Hepatocyte (in vitro differentiated cells): ENCODE data around the gene GAP43. TPM values are rescaled to one million over a fixed set of nuclear protein-coding genes. Genes with fewer than 3 reads are reported as not detected.
"Not testable (repeated sequence)": the region's sequence is repeated elsewhere in the genome, so short reads cannot be mapped to it uniquely, and the experiment has no call there.

Source experiments
- DNase-seq: peaks from one replicate; pipeline ENCODE4 v3.0.0-alpha.2; 2016; ENCODE audit warnings: low spot score
- H2AFZ ChIP-seq: fragments of 200-600 bp; sonication (generic); 2 replicates; pipeline ENCODE4 v1.6.0; 2016; ENCODE audit warnings: antibody characterized with exemption, mild to moderate bottlenecking
- H3K27ac ChIP-seq: fragments of 200-600 bp; sonication (generic); 2 replicates; pipeline ENCODE4 v1.5.1; 2016; ENCODE audit warnings: mild to moderate bottlenecking
- H3K27me3 ChIP-seq: fragments of 200-600 bp; sonication (generic); 2 replicates; pipeline ENCODE4 v1.6.1; 2016
- H3K36me3 ChIP-seq: fragments of 200-600 bp; sonication (generic); replicated peaks from 2 replicates; pipeline ENCODE4 v1.5.1; 2016; ENCODE audit warnings: low read depth; ENCODE audit not compliant: insufficient read depth
- H3K4me1 ChIP-seq: fragments of 200-600 bp; sonication (generic); 2 replicates; pipeline ENCODE4 v1.5.1; 2016; ENCODE audit warnings: mild to moderate bottlenecking, moderate library complexity; ENCODE audit not compliant: insufficient read depth
- H3K4me2 ChIP-seq: fragments of 200-600 bp; sonication (generic); 2 replicates; pipeline ENCODE4 v1.6.0; 2016
- H3K4me3 ChIP-seq: fragments of 200-600 bp; sonication (generic); 2 replicates; pipeline ENCODE4 v1.5.1; 2016; ENCODE audit warnings: mild to moderate bottlenecking
- H3K79me2 ChIP-seq: fragments of 200-600 bp; sonication (generic); 2 replicates; pipeline ENCODE4 v1.6.0; 2017; ENCODE audit warnings: mild to moderate bottlenecking
- H3K9me2 ChIP-seq: fragments of 200-600 bp; sonication (generic); replicated peaks from 2 replicates; pipeline ENCODE4 v1.6.0; 2017; ENCODE audit warnings: mild to moderate bottlenecking; ENCODE audit not compliant: insufficient read depth
- H3K9me3 ChIP-seq: fragments of 200-600 bp; sonication (generic); 2 replicates; pipeline ENCODE4 v1.5.1; 2016; ENCODE audit warnings: low read depth, mild to moderate bottlenecking
- H4K20me1 ChIP-seq: fragments of 200-600 bp; sonication (generic); 2 replicates; pipeline ENCODE4 v1.6.0; 2016; ENCODE audit warnings: mild to moderate bottlenecking; ENCODE audit not compliant: insufficient read depth, poor library complexity, severe bottlenecking
- CTCF ChIP-seq: fragments of 200-600 bp; sonication (generic); IDR thresholded peaks from 2 replicates; pipeline ENCODE4 v1.5.1; 2016; ENCODE audit warnings: antibody characterized with exemption, mild to moderate bottlenecking; ENCODE audit not compliant: poor library complexity
- EZH2 ChIP-seq: fragments of 200-600 bp; sonication (generic); IDR thresholded peaks from 2 replicates; pipeline ENCODE4 v1.6.1; 2016; ENCODE audit warnings: antibody characterized with exemption, mild to moderate bottlenecking, borderline replicate concordance
- EZH2phosphoT487 ChIP-seq: fragments of 200-600 bp; sonication (generic); IDR thresholded peaks from one replicate; pipeline ENCODE4 v1.6.1; 2018; ENCODE audit warnings: antibody characterized with exemption, mild to moderate bottlenecking, low read depth, moderate library complexity; ENCODE audit not compliant: unreplicated experiment, severe bottlenecking
- WGBS: methylation state at CpG from one replicate; pipeline ENCODE4 v1.1.6; 2016; ENCODE audit warnings: low lambda C conversion rate; ENCODE audit errors: missing lambda C conversion rate; 5-methylcytosine and 5-hydroxymethylcytosine counted together
- polyA plus RNA-seq: library from polyadenylated mRNA; unstranded; fragments of >200 nt; fragmentation: Nextera tagmentation; extraction: Ambion mirVana; gene quantifications from 2 replicates; pipeline ENCODE4 v1.2.1, GENCODE V29; 2016
- total RNA-seq: library from RNA; depleted of rRNA; stranded (reverse); fragments of >200 nt; gene quantifications from 2 replicates; pipeline ENCODE4 v1.2.3, GENCODE V29; 2014

GAP43 gene
- total and polyA plus RNA-seq, 2 experiments from 2014 or later, result 0.60 to 0.81 TPM

DNA sequence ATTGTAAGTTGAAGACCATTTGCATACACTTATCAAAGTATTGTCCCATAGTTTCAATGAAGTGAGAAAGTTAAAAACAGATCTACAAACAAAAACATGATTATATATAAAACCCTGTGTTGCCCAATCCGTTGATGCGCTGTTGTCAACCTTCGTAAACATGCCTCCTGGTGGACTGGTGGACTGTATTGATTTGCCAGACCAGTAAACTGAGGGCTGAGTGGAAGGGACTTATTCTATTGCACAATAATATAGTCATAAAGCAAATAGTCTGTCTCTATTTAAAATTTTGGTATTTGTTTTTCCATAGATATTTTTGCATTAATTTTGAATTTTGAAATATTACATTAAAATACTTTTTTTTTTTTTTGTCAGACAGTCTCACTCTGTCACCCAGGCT, 102.5 kb downstream of the GAP43 start:
- Histone ChIP-seq H3K79me2 (no peaks in the 10 kb centered on the region), H3K4me1 (no peaks in the 10 kb centered on the region), H2AFZ (no peak overlapping the region), H3K36me3 (no peaks in the 10 kb centered on the region), H4K20me1 (no peaks in the 10 kb centered on the region), H3K9me2 (no peaks in the 10 kb centered on the region), H3K27me3 (no peaks in the 10 kb centered on the region), H3K4me3 (no peak overlapping the region), H3K9me3 (no peaks in the 10 kb centered on the region), H3K4me2 (no peak overlapping the region), H3K27ac (no peak overlapping the region)
- 93% methylated on average over 3 of the region's 3 CpGs for WGBS
- no peak for DNase-seq
- TF ChIP-seq EZH2 (no peak), EZH2phosphoT487 (no peak), CTCF (no peak)

GRCh38 chr3:115727135-115727534, 103.8 kb downstream of the GAP43 start:
- H3K4me2 ChIP-seq, result no peak overlapping the region
- H3K36me3 ChIP-seq, result no peaks in the 10 kb centered on the region
- DNase-seq, result no peak
- H3K27me3 ChIP-seq, result no peaks in the 10 kb centered on the region
- TF ChIP-seq CTCF, result no peak
- no peak for TF ChIP-seq EZH2phosphoT487
- no peak for TF ChIP-seq EZH2
- no peaks in the 10 kb centered on the region for H4K20me1 ChIP-seq
- no peak overlapping the region for H3K27ac ChIP-seq
- H3K4me3 ChIP-seq, result no peak overlapping the region
- no peaks in the 10 kb centered on the region for H3K9me3 ChIP-seq
- 84% methylated on average over 1 of the region's 1 CpG for WGBS
- no peaks in the 10 kb centered on the region for H3K9me2 ChIP-seq
- no peaks in the 10 kb centered on the region for H3K4me1 ChIP-seq
- H3K79me2 ChIP-seq, result no peaks in the 10 kb centered on the region
- no peak overlapping the region for H2AFZ ChIP-seq

- TF ChIP-seq EZH2phosphoT487 (no peak), CTCF (no peak), EZH2 (no peak)
- no peak overlapping the region for H2AFZ ChIP-seq
Observed at GRCh38 chr3:115728013-115728412, 104.7 kb downstream of the GAP43 start.

DNA sequence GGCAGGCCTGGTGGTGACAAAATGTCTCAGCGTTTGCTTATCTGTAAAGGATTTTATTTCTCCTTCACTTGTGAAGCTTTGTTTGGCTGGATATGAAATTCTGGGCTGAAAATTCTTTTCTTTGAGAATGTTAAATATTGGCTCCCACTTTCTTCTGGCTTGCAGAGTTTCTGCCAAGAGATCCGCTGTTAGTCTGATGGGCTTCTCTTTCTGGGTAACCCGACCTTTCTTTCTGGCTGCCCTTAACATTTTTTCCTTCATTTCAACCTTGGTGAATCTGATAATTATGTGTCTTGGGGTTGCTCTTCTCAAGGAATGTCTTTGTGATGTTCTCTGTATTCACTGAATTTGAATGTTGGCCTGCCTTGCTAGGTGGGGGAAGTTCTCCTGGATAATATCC, 113.0 kb downstream of the GAP43 start:
- H4K20me1 ChIP-seq, H3K79me2 ChIP-seq, H2AFZ ChIP-seq, H3K4me2 ChIP-seq, H3K9me2 ChIP-seq, H3K4me3 ChIP-seq, DNase-seq, H3K9me3 ChIP-seq, H3K27me3 ChIP-seq, H3K27ac ChIP-seq, H3K4me1 ChIP-seq, H3K36me3 ChIP-seq: not testable (repeated sequence)
- 90% methylated on average over 3 of the region's 3 CpGs for WGBS

More at GRCh38 chr3:115728013-115728412, 104.7 kb downstream of the GAP43 start:
- H3K36me3 ChIP-seq, result no peaks in the 10 kb centered on the region
- no peak for DNase-seq
- no peaks in the 10 kb centered on the region for H3K27me3 ChIP-seq
- no peak overlapping the region for H3K4me3 ChIP-seq
- no peak overlapping the region for H3K27ac ChIP-seq
- H3K4me1 ChIP-seq, result no peaks in the 10 kb centered on the region
- H4K20me1 ChIP-seq, result no peaks in the 10 kb centered on the region
- no peaks in the 10 kb centered on the region for H3K79me2 ChIP-seq
- H3K4me2 ChIP-seq, result no peak overlapping the region
- no peaks in the 10 kb centered on the region for H3K9me2 ChIP-seq
- H3K9me3 ChIP-seq, result no peaks in the 10 kb centered on the region
